HCT116 (cell line): Measurements from ENCODE around the gene MUC21. TPM values are rescaled to one million over a fixed set of nuclear protein-coding genes. Genes with fewer than 3 reads are reported as not detected.

Source experiments
- ATAC-seq: fragments of 200-7000 bp; cut with Tn5 transposase; 2 replicates; pipeline ENCODE4 v1.9.1; 2020; ENCODE audit warnings: mild to moderate bottlenecking, moderate library complexity
- BruUV-seq: library from RNA; stranded (reverse); fragments of 400-500 nt; replicated peaks from 2 replicates; lab custom pipeline; 2021; lab: Mats Ljungman, UMichigan
- CTCF ChIA-PET: fragments of 300-600 bp; sonication (Branson Sonifier 250); formaldehyde crosslinking; loops from one replicate; lab custom pipeline; 2021; ENCODE audit warnings: antibody characterized with exemption; lab: Charles Lee
- POLR2A ChIA-PET: fragments of 300-600, 350-600 bp; sonication (Branson Sonifier 250); formaldehyde crosslinking; loops from one replicate; lab custom pipeline; 2021; ENCODE audit warnings: antibody characterized with exemption; lab: Charles Lee
- RAD21 ChIA-PET, 2 experiments: fragments of 300-600 bp; sonication (Branson Sonifier 250); formaldehyde crosslinking; loops; one replicate each; lab custom pipeline; 2023; ENCODE audit warnings: low total read pairs in 2 of 2; ENCODE audit not compliant: uncharacterized antibody in 2 of 2, unreplicated experiment in 2 of 2, low non-redundant PET in 1 of 2; lab: Charles Lee
- DNase-seq: peaks from one replicate; pipeline ENCODE4 v3.0.0-alpha.2; 2010; ENCODE audit warnings: low read depth, low spot score
- H2AFZ ChIP-seq: fragments of 200-600 bp; shearing (Covaris generic), sonication (generic); 2 replicates; pipeline ENCODE4 v1.6.1; 2017; ENCODE audit warnings: low read depth, mixed run types, mixed read lengths, antibody characterized with exemption, low read length; ENCODE audit not compliant: poor library complexity, severe bottlenecking
- H3K27ac ChIP-seq: 2 replicates; pipeline ENCODE4 v1.5.1; 2012; ENCODE audit warnings: low read depth, low read length
- H3K27me3 ChIP-seq: fragments of 200-600 bp; sonication (generic); 2 replicates; pipeline ENCODE4 v1.6.1; 2016; ENCODE audit warnings: mixed run types, low read length, mixed read lengths; ENCODE audit not compliant: insufficient read depth
- H3K36me3 ChIP-seq, 2 experiments: fragments of 200-500 bp in 1 of 2; fragments of 200-600 bp in 1 of 2; sonication (Bioruptor generic) in 1 of 2; sonication (generic) in 1 of 2; 2 replicates each; pipeline versions ENCODE4 v1.5.1 to v1.6.1; 2014 to 2016; ENCODE audit warnings: low read length in 2 of 2, inconsistent platforms in 1 of 2, mixed read lengths in 1 of 2, mixed run types in 1 of 2; ENCODE audit not compliant: insufficient read depth in 2 of 2, control insufficient read depth in 1 of 2
- H3K4me1 ChIP-seq, 2 experiments: fragments of 200-600 bp in 1 of 2; sonication (generic) in 1 of 2; 2 replicates each; pipeline versions ENCODE4 v1.5.1 to v1.6.1; 2012 to 2017; ENCODE audit warnings: low read length in 2 of 2, inconsistent platforms in 1 of 2, mild to moderate bottlenecking in 1 of 2, mixed read lengths in 1 of 2, mixed run types in 1 of 2, moderate library complexity in 1 of 2; ENCODE audit not compliant: insufficient read depth in 2 of 2, control insufficient read depth in 1 of 2
- H3K4me2 ChIP-seq: fragments of 200-600 bp; sonication (generic); 2 replicates; pipeline ENCODE4 v1.6.1; 2017; ENCODE audit warnings: mixed run types, low read length, mixed read lengths
- H3K4me3 ChIP-seq, 2 experiments: fragments of 200-600 bp in 1 of 2; sonication (generic) in 1 of 2; replicated peaks in 1 of 2; 2 replicates each; pipeline ENCODE4 v1.5.1; 2011 to 2016; ENCODE audit warnings: low read length in 2 of 2, control low read depth in 1 of 2, low read depth in 1 of 2, mild to moderate bottlenecking in 1 of 2, mixed read lengths in 1 of 2, mixed run types in 1 of 2
- H3K79me2 ChIP-seq: fragments of 200-600 bp; sonication (generic); 2 replicates; pipeline ENCODE4 v1.6.1; 2017; ENCODE audit warnings: mild to moderate bottlenecking, mixed run types, low read length, moderate library complexity, mixed read lengths; ENCODE audit not compliant: insufficient read depth
- H3K9ac ChIP-seq: fragments of 200-600 bp; sonication (generic); 2 replicates; pipeline ENCODE4 v1.6.1; 2016; ENCODE audit warnings: low read length, mixed read lengths
- H3K9me2 ChIP-seq: fragments of 200-600 bp; sonication (generic), shearing (Covaris generic); 2 replicates; pipeline ENCODE4 v1.6.1; 2017; ENCODE audit warnings: mixed run types, mild to moderate bottlenecking, moderate library complexity; ENCODE audit not compliant: insufficient read depth
- H3K9me3 ChIP-seq, 2 experiments: fragments of 200-500 bp in 1 of 2; fragments of 200-600 bp in 1 of 2; sonication (Bioruptor generic) in 1 of 2; sonication (generic) in 1 of 2; 2 replicates each; pipeline ENCODE4 v1.6.1; 2014 to 2017; ENCODE audit warnings: low read length in 2 of 2, mixed read lengths in 2 of 2, inconsistent platforms in 1 of 2, low read depth in 1 of 2, mild to moderate bottlenecking in 1 of 2, mixed run types in 1 of 2, moderate library complexity in 1 of 2; ENCODE audit not compliant: control insufficient read depth in 1 of 2, insufficient read depth in 1 of 2
- H4K20me1 ChIP-seq: fragments of 200-600 bp; sonication (generic), shearing (Covaris generic); 2 replicates; pipeline ENCODE4 v1.6.1; 2017; ENCODE audit warnings: mixed run types, mild to moderate bottlenecking, moderate library complexity; ENCODE audit not compliant: insufficient read depth
- CBX3 ChIP-seq: IDR thresholded peaks from 2 replicates; pipeline ENCODE4 v1.6.1; 2012; ENCODE audit warnings: low read depth
- EGR1 ChIP-seq: IDR thresholded peaks from 2 replicates; pipeline ENCODE4 v1.6.1; 2012; ENCODE audit warnings: low read depth
- ELF1 ChIP-seq: IDR thresholded peaks from 2 replicates; pipeline ENCODE4 v1.6.1; 2012; ENCODE audit warnings: low read depth, borderline replicate concordance
- EZH2 ChIP-seq: fragments of 200-600 bp; sonication (generic); IDR thresholded peaks from 2 replicates; pipeline ENCODE4 v1.6.1; 2017; ENCODE audit warnings: antibody characterized with exemption, mixed run types
- MAX ChIP-seq: IDR thresholded peaks from 2 replicates; pipeline ENCODE4 v1.6.1; 2012
- POLR2A ChIP-seq: IDR thresholded peaks from 2 replicates; pipeline ENCODE4 v1.7.0; 2011; ENCODE audit warnings: borderline replicate concordance; ENCODE audit not compliant: insufficient read depth, insufficient read length; ENCODE audit errors: extremely low read depth
- REST ChIP-seq: IDR thresholded peaks from 2 replicates; pipeline ENCODE4 v1.6.1; 2012; ENCODE audit warnings: low read depth
- SIN3A ChIP-seq: IDR thresholded peaks from 2 replicates; pipeline ENCODE4 v1.6.1; 2012; ENCODE audit warnings: low read depth
- YY1 ChIP-seq: IDR thresholded peaks from 2 replicates; pipeline ENCODE4 v1.6.1; 2011; ENCODE audit warnings: low read length, low read depth, moderate library complexity, mild to moderate bottlenecking; ENCODE audit not compliant: insufficient replicate concordance; ENCODE audit errors: extremely low read depth
- ZFX ChIP-seq: fragments of 450-650 bp; IDR thresholded peaks from 2 replicates; pipeline ENCODE4 v1.6.1; 2017
- intact Hi-C: fragments of 100-400 bp; cut with micrococcal nuclease; formaldehyde crosslinking; loops from 2 replicates; pipeline ENCODE4 v1.10.0; 2022
- total RNA-seq: library from RNA; stranded (reverse); gene quantifications from one replicate; pipeline ENCODE4 v1.2.1, GENCODE V29; 2021; ENCODE audit not compliant: unreplicated experiment

Gene MUC21
- total RNA-seq, 1 experiment from 2014 or later = not detected

- Histone ChIP-seq H3K4me1 (no peaks in the 10 kb centered on the region), H3K36me3 (no peaks in the 10 kb centered on the region), H3K9me3 (no peaks in the 10 kb centered on the region), H4K20me1 (no peaks in the 10 kb centered on the region), H3K79me2 (no peaks in the 10 kb centered on the region), H3K27me3 (no peaks in the 10 kb centered on the region), H3K4me3 (no peak overlapping the region)
- ATAC-seq = peak; percentile 34; the same call in 1 of the 2 replicates
- TF ChIP-seq EZH2 (no peak), CBX3 (no peak), POLR2A (peak; percentile 87), SIN3A (no peak)
- TF ChIP-seq, all 23 proteins: peak for 1
- H3K9me2 ChIP-seq = no peaks in the 10 kb centered on the region
- H3K4me2 ChIP-seq = no peak overlapping the region
- no peak overlapping the region for H2AFZ ChIP-seq
- POLR2A ChIA-PET = interaction anchor here (2.2 kb wide), 1 partner anchor 186 kb away, joined by 6 read pairs; no protein-coding TSS in a partner anchor
- H3K9ac ChIP-seq = no peak overlapping the region
- no peak for DNase-seq
- no peak overlapping the region for H3K27ac ChIP-seq
- RAD21 ChIA-PET = no interaction called here
- TSS peak; percentile 99 for BruUV-seq
- CTCF ChIA-PET = no interaction called here
- intact Hi-C loops = no loop called here
Observed at GRCh38 chr6:31001281-31001888, 17.9 kb downstream of the MUC21 start.

- peaks cover 0 to 4% of the 10 kb centered on the region in 2 experiments; a peak in 1 of 4 replicates for H3K4me1 ChIP-seq
- intact Hi-C loops = no loop called here
- ChIA-PET RAD21 (no interaction called here), POLR2A (no interaction called here)
- no peak overlapping the region for H3K9ac ChIP-seq
- no peak overlapping the region for H3K27ac ChIP-seq
- BruUV-seq = no TSS peak
- no peak overlapping the region for H3K4me2 ChIP-seq
- no peaks in the 10 kb centered on the region for H3K9me2 ChIP-seq
- H3K4me3 ChIP-seq = no peak overlapping the region
- H3K36me3 ChIP-seq = no peaks in the 10 kb centered on the region
- H3K27me3 ChIP-seq = no peaks in the 10 kb centered on the region
- no peaks in the 10 kb centered on the region for H4K20me1 ChIP-seq
- no peak for ATAC-seq
- H2AFZ ChIP-seq = no peak overlapping the region
- TF ChIP-seq ZFX = no peak
- TF ChIP-seq EGR1 = no peak
- no peak for TF ChIP-seq ELF1
- no peak for TF ChIP-seq YY1
- no peak for TF ChIP-seq MAX
- TF ChIP-seq POLR2A = no peak
- TF ChIP-seq REST = no peak
- TF ChIP-seq, all 23 proteins: peak for 0
- DNase-seq = no peak
- Histone ChIP-seq H3K9me3 (no peaks in the 10 kb centered on the region), H3K79me2 (no peaks in the 10 kb centered on the region)
- CTCF ChIA-PET = no interaction called here
Observed at GRCh38 chr6:31002471-31002870, 19.0 kb downstream of the MUC21 start.
